Ovary (tissue), 9 donors: ENCODE data around the gene CYB5RL. TPM values are rescaled to one million over a fixed set of nuclear protein-coding genes. Genes with fewer than 3 reads are reported as not detected.

ENCODE experiments used
- DNase-seq, 5 donors: peaks; one replicate each; pipeline ENCODE4 v3.0.0-alpha.2; 2019 to 2020
- H3K27ac ChIP-seq, 2 donors: fragments of 200-600 bp; one replicate each; pipeline versions ENCODE4 v1.5.1 to v1.8.0; 2019 to 2022
- H3K27me3 ChIP-seq: fragments of 200-600 bp; one replicate; pipeline ENCODE4 v1.8.0; 2022
- H3K36me3 ChIP-seq: fragments of 200-600 bp; sonication (generic); one replicate; pipeline ENCODE4 v1.5.1; 2019
- H3K4me1 ChIP-seq: one replicate; pipeline ENCODE4 v1.8.1; 2013; ENCODE audit warnings: mild to moderate bottlenecking, moderate library complexity; ENCODE audit not compliant: insufficient read depth
- H3K4me3 ChIP-seq: fragments of 200-600 bp; sonication (generic); one replicate; pipeline ENCODE4 v1.5.1; 2017
- H3K9me3 ChIP-seq, 2 donors: fragments of 200-600 bp in 1 of 2; sonication (generic) in 1 of 2; one replicate each; pipeline versions ENCODE4 v1.5.1 to v1.8.1; 2013 to 2019; ENCODE audit warnings: mild to moderate bottlenecking in 1 of 2, moderate library complexity in 1 of 2
- EP300 ChIP-seq: sonication (generic); formaldehyde crosslinking; IDR thresholded peaks from one replicate; pipeline ENCODE4 v1.6.1; 2017; ENCODE audit warnings: antibody characterized with exemption
- POLR2A ChIP-seq: fragments of 450-650 bp; IDR thresholded peaks from one replicate; pipeline ENCODE4 v1.6.1; 2017; ENCODE audit warnings: antibody characterized with exemption, mild to moderate bottlenecking, moderate library complexity
- WGBS, 3 donors: extraction: QIAGEN DNeasy Blood & Tissue Kit in 1 of 3; methylation state at CpG; one replicate each; pipeline versions ENCODE4 v1.1.5 to v1.1.7; 2013 to 2017; 5-methylcytosine and 5-hydroxymethylcytosine counted together
- intact Hi-C, 4 donors: fragments of 100-400 bp; cut with DNase I; formaldehyde crosslinking; loops; one replicate each; pipeline versions ENCODE4 v1.11.0 to v1.15.1; 2022 to 2023
- polyA plus RNA-seq, 2 donors: library from polyadenylated mRNA; stranded (reverse); fragments of 200-250 nt in 1 of 2; fragments of 350-450 nt in 1 of 2; fragmentation: Illumina TruSeq in 1 of 2; extraction: RNeasy Lipid Tissue Mini Kit (QIAGEN cat#74804) in 1 of 2; gene quantifications; one replicate each; pipeline ENCODE4 v1.2.3, GENCODE V29; 2013 to 2014
- total RNA-seq, 7 donors: library from RNA; depleted of rRNA in 2 of 7; stranded (reverse); fragments of >200 nt in 2 of 7; fragmentation: NEBNext Ultra II Directional in 3 of 7; extraction: Animal tissue kit (Norgen Biotek cat#: 25700) in 3 of 7; gene quantifications; one replicate each; pipeline versions ENCODE4 v1.1.0 to v1.2.4, GENCODE V29; 2016 to 2023
- TF ChIP-seq, protein P1 (sequence below), 3 donors: fragments of 450-650 bp in 2 of 3; fragments of 200-600 bp in 1 of 3; IDR thresholded peaks; one replicate each; pipeline versions ENCODE4 v1.5.1 to v1.8.0; 2016 to 2022; ENCODE audit warnings: antibody characterized with exemption in 3 of 3, mild to moderate bottlenecking in 1 of 3
- donor health status: DM: no; HTN: no; CAD: no; lungs with moderate emphysema.
- donor health status: DM: no; HTN: no; CAD: no.
- donor health status: Bipolar disorder and iron deficiency.
- donor health status: DM: yes; HTN: yes; CAD: no.
- donor health status: DM: no; HTN: no; CAD: no.
- donor health status: DM: yes; HTN: yes; CAD: no.

The CYB5RL gene
- total and polyA plus RNA-seq, 9 donors, result 2.3 to 9.6 (median 7.4) TPM

DNA sequence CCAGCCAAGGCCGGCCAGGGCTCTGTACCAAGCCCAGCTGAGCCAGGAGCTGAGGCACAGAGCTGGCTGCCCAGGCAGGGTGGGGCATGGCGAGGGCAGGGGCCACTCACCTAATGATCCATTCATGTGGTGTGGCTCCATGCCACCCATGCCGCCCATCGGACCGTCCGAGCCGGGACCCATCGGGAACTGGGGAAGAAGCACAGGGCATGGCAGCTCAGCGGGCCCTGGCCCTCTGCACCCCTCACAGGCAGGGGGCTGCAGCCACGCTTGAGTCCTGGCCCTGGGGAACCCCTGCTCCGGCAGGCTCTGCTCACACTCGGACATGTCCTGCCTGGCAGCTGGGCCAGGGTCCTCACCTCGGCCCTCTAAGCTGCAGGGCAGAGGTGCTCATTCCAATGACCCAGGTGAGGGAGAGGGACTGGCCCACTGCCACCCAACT lies 28.8 kb upstream of the CYB5RL start:
- H3K9me3 ChIP-seq, result no peaks in the 10 kb centered on the region
- no peaks in the 10 kb centered on the region for H3K27me3 ChIP-seq
- H3K4me1 ChIP-seq, result no peaks in the 10 kb centered on the region
- WGBS, 3 donors, result 89 to 95% (median 91%) methylated on average over 13 of the region's 13 CpGs
- H3K36me3 ChIP-seq, result no peaks in the 10 kb centered on the region
- intact Hi-C loops, result no loop called here
- TF ChIP-seq POLR2A, result no peak
- TF ChIP-seq, protein P1, sequence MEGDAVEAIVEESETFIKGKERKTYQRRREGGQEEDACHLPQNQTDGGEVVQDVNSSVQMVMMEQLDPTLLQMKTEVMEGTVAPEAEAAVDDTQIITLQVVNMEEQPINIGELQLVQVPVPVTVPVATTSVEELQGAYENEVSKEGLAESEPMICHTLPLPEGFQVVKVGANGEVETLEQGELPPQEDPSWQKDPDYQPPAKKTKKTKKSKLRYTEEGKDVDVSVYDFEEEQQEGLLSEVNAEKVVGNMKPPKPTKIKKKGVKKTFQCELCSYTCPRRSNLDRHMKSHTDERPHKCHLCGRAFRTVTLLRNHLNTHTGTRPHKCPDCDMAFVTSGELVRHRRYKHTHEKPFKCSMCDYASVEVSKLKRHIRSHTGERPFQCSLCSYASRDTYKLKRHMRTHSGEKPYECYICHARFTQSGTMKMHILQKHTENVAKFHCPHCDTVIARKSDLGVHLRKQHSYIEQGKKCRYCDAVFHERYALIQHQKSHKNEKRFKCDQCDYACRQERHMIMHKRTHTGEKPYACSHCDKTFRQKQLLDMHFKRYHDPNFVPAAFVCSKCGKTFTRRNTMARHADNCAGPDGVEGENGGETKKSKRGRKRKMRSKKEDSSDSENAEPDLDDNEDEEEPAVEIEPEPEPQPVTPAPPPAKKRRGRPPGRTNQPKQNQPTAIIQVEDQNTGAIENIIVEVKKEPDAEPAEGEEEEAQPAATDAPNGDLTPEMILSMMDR (IDR thresholded peaks at IDR 0.05), result no peak
- TF ChIP-seq EP300, result no peak
- H3K4me3 ChIP-seq, result no peak overlapping the region
- no peak overlapping the region for H3K27ac ChIP-seq
- peak in 1 of 5 donors; percentile 26 for DNase-seq

DNA sequence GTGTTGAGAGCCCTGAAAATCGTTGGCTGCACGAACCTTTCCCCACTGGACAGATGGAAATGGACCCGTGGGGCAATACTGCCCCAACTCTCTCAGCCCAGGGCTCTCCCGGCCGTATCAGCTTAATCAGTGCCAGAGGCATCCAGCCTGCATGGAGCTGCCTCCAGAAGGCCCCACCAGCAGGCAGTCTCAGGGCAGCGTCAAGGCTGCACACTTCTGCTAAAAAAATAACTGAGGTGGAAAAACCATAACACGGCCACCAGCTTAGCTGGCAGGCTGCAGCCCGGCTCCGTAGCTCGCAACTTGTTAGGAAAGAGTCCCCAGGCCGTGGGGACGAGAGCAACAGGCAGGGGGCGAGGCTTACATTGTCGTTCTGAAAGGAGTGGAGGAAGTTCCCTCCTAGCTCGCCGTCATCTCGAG lies 28.1 kb upstream of the CYB5RL start:
- no peaks in the 10 kb centered on the region for H3K27me3 ChIP-seq
- H3K36me3 ChIP-seq, result no peaks in the 10 kb centered on the region
- H3K4me3 ChIP-seq, result no peak overlapping the region
- H3K4me1 ChIP-seq, result no peaks in the 10 kb centered on the region
- DNase-seq, result no peak
- WGBS, 3 donors, result 52 to 70% (median 68%) methylated on average over 17 of the region's 17 CpGs
- no peak for TF ChIP-seq POLR2A
- TF ChIP-seq, protein P1 (IDR thresholded peaks at IDR 0.05), result no peak
- TF ChIP-seq EP300, result no peak
- no peak overlapping the region for H3K27ac ChIP-seq
- intact Hi-C loops, result no loop called here
- no peaks in the 10 kb centered on the region for H3K9me3 ChIP-seq

DNA sequence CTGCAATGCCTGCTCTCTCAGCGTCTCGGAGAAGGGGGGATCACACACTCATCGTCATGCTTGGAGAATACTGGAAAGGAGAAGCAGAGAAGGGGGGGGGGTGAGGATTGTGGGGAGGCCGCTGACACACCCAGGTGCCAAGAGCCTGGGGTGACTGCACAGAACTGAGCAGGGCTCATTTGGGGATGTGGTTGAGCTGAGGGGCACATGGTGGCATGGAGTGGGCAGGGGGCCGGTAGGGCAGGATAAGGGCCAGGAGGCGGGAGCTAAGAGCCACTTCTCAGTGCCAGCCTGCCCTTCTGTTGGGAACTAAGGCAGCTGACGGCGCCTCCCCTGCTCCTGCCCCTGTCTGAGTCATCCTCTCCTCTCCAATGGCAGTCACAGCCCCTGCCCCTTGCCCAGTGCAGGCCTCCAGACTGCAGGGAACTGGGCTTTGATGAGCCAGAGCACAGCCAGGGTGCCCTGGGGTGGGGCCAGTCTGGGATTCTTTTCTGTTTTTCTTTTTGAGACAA lies 27.3 kb upstream of the CYB5RL start:
- Histone ChIP-seq H3K4me3 (no peak overlapping the region), H3K36me3 (no peaks in the 10 kb centered on the region), H3K27ac (no peak overlapping the region), H3K4me1 (no peaks in the 10 kb centered on the region), H3K9me3 (no peaks in the 10 kb centered on the region), H3K27me3 (no peaks in the 10 kb centered on the region)
- TF ChIP-seq POLR2A, result no peak
- TF ChIP-seq, protein P1 (IDR thresholded peaks at IDR 0.05), result no peak
- no peak for TF ChIP-seq EP300
- intact Hi-C loops, result no loop called here
- DNase-seq, result peak in 1 of 5 donors; percentile 25
- WGBS, 3 donors, result 68 to 74% (median 72%) methylated on average over 8 of the region's 8 CpGs

DNA sequence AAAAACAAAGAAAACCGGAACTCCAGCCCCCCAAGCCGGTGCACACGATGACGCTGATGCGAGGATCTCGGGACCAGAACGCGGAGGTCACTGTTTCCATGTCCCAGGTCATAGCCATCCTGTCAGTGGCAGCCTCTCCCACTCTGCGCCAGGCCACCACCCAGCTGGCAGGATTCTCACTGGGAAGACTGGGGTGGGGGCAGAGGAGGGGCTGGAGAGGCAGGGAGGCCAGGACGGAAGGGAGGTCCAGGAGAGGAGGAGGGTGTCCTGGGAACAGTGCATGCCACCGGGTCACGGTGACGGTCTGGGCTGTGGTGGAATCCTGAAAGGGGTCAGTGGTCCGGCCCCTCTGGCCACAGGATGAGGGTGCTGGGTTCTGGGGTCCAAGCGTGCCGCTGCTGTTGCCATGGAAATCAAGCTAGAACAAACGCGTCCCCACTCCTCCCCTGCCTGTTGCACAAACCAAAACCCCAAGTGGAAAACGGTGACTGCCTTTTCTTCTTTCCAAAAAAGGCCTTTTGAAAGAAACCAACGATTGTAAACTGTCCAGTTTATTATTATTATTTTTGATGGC lies 26.2 kb upstream of the CYB5RL start:
- 79 to 85% (median 82%) methylated on average over 20 of the region's 20 CpGs for WGBS, 3 donors
- H3K4me1 ChIP-seq, result no peaks in the 10 kb centered on the region
- DNase-seq, result no peak
- no peaks in the 10 kb centered on the region for H3K27me3 ChIP-seq
- TF ChIP-seq EP300, result no peak
- no peak for TF ChIP-seq POLR2A
- TF ChIP-seq, protein P1 (IDR thresholded peaks at IDR 0.05), result no peak
- no peaks in the 10 kb centered on the region for H3K9me3 ChIP-seq
- H3K36me3 ChIP-seq, result no peaks in the 10 kb centered on the region
- intact Hi-C loops, result no loop called here
- no peak overlapping the region for H3K27ac ChIP-seq
- H3K4me3 ChIP-seq, result no peak overlapping the region
